LNCAP (cell line): ENCODE results near the gene CDKAL1.

Experiments used
- CTCF ChIP-seq: fragments of 450-650 bp; IDR thresholded peaks from 2 replicates; pipeline ENCODE4 v1.5.1; 2017; ENCODE audit warnings: mild to moderate bottlenecking

Gene CDKAL1

GRCh38 chr6:21228411-21228810, 694.2 kb downstream of the CDKAL1 start:
- no peak for TF ChIP-seq CTCF

GRCh38 chr6:21228876-21229460, 694.7 kb downstream of the CDKAL1 start:
- no peak for TF ChIP-seq CTCF

GRCh38 chr6:21230536-21230935, 696.3 kb downstream of the CDKAL1 start:
- TF ChIP-seq CTCF, result no peak

GRCh38 chr6:21235162-21235561, 700.9 kb downstream of the CDKAL1 start:
- TF ChIP-seq CTCF, result no peak

GRCh38 chr6:21238208-21238607, 704.0 kb downstream of the CDKAL1 start:
- TF ChIP-seq CTCF, result no peak

- TF ChIP-seq CTCF, result no peak
Measured at GRCh38 chr6:21240709-21241108, 706.5 kb downstream of the CDKAL1 start.

GRCh38 chr6:21241231-21242130, 707.2 kb downstream of the CDKAL1 start:
- no peak for TF ChIP-seq CTCF
